Stimulated activated CD4-positive, alpha-beta T cell treated with anti-CD3 and anti-CD28 coated beads, Interleukin-2, amount 100 ng/mL, for 48 hours (primary cell): ENCODE data around the gene KPNB1.

Experiments
- DNase-seq, 2 donors: peaks; one replicate each; pipeline ENCODE4 v3.0.0-alpha.2; 2020

The KPNB1 gene

GRCh38 chr17:47698749-47699535 lies 49.2 kb downstream of the KPNB1 start:
- peak; percentile 89 to 90 for DNase-seq

GRCh38 chr17:47699536-47699840 lies 49.8 kb downstream of the KPNB1 start:
- DNase-seq, result no peak

DNA sequence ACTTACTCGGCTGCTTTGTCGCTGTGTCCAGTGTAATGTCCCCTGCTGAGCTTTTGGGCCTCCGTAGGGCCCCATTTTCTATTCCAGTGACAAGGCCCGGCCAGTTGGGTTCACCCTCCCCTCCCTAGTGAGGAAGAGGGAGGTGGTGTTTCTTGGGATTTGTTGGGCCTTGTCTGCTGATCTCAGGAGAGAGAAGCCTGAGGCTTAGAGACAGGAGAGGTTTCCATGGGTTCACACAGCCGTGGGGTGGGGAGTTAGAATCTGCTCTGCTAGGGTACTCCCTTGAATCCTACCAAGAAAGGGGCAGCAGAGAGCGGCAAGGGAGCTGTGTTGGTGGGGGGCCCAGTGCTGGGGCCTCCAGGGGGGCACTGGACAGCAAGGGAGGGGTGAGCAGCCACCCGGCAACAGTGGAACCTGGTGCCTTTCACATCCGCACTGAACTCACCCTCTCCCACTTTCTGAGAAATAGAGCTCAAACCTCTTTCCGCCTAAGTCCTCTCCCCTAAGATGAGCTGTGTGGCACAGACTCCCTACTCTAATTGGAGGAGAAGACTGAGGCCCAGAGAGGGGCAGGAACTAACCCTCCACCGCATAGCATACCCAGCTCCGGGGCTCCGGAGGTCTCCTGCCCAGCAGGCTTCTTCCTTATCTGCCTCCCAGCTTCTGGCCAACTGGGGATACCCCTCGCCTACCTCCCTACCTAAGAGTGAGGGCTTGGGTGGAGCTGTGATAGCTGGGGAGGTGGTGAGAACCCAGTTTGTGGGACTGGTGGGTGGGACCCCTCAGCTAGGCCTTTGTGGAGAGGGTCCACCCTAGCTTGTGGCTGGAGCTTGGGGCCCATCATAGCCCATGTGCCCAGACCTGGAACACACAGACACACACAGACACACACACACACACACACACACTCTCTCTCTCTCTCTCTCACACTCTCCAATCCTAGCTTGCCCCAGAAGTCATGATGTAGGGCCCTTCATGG lies 51.0 kb downstream of the KPNB1 start:
- no peak for DNase-seq

DNA sequence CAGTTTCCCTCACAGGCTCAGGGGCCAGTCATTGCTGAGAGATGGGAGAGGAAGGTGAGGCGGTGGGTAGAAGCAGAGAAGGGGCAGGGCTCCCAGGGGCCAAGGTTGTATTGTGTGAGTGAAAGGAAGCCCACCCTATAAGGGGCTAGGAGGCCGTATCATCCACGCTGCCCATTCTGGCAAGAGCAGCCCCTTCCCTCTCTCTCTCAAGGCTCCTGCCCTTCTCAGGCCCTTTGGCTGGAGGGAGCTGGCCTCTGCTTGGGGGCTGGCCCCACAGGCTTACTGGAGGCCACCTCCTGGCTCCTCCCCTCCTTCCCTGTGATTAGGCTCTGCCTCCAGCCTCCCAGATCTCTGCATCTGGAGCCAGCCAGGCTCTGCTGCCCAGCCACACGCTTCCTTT lies 51.9 kb downstream of the KPNB1 start:
- no peak for DNase-seq

DNA sequence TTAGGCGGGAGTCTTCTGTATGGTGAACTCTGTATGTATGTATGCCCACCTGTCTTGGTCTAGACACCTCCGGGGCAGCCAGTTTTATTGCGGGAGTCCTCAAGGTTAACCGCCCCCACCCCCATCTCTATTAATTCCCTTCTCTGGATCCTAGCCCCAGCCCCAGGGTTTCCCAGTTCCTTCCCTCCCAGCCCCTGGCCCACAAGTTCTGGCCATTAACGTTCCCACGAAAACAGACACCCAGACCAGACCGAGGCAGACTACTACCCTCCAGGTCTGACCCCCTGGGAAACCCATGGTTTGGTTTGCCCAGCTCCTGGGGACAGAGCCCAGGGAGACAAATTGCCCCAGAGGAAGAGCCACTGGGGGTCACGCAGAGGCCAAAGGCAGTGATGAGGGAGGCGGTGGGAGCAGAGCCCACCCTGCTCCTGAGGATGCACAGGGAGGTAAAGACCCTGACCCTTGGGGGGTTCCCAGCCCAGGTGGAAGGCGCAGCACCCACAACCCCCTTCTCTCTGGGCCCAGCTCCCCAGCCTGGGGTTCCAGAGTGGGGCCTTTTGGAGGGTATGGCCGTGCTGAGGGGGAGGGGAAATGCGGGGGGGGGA lies 52.8 kb downstream of the KPNB1 start:
- DNase-seq, result no peak

GRCh38 chr17:47703191-47703591 lies 53.5 kb downstream of the KPNB1 start:
- no peak for DNase-seq

GRCh38 chr17:47703671-47704070 lies 54.0 kb downstream of the KPNB1 start:
- DNase-seq, result no peak

- no peak for DNase-seq
These were observed 54.4 kb downstream of the KPNB1 start for GRCh38 chr17:47704116-47704515.

DNA sequence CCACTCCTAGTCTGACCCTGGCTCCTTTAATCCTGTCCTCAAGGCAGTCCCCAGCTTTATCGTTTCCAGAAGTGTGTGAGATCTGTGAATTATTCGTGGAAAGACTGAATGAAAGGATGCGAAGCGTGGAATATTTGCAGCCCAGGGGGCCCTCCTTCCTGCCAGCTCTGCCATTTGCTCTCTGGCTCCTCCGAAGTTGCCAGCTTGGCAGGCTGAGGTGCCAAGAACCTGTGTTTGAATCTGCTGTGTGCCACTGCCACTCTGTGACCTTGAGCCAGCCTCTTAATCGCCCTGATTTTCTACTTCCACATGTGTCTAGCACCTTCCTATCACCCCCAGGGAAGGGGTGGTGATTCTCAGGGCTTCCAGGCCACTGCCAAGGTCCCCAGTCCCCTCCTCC lies 55.0 kb downstream of the KPNB1 start:
- DNase-seq, result no peak

GRCh38 chr17:47705536-47706530 lies 56.1 kb downstream of the KPNB1 start:
- no peak for DNase-seq

GRCh38 chr17:47707056-47707804 lies 57.5 kb downstream of the KPNB1 start:
- DNase-seq, result no peak

- DNase-seq, result no peak
These were observed 58.2 kb downstream of the KPNB1 start for GRCh38 chr17:47707884-47708283.

- no peak for DNase-seq
These were observed 58.7 kb downstream of the KPNB1 start for GRCh38 chr17:47708312-47708863.

DNA sequence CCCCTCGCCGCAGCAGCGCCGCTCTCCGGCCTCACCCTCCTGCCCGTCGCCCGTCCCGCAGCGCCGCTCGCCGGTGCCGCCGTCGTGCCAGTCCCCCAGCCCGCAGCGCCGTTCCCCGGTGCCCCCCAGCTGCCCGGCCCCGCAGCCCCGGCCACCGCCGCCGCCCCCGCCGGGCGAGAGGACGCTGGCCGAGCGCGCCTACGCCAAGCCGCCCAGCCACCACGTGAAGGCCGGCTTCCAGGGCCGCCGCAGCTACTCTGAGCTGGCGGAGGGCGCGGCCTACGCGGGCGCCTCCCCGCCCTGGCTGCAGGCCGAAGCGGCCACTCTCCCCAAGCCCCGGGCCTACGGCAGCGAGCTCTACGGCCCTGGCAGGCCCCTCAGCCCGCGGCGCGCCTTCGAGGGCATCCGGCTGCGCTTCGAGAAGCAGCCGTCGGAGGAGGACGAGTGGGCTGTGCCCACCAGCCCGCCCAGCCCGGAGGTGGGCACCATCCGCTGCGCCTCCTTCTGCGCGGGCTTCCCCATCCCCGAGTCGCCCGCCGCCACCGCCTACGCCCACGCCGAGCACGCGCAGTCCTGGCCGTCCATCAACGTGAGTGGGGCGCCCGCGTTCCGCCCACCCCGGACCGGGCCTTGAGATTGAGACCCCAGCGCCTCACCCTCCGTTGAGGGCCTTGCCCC lies 59.3 kb downstream of the KPNB1 start:
- DNase-seq, result no peak

DNA sequence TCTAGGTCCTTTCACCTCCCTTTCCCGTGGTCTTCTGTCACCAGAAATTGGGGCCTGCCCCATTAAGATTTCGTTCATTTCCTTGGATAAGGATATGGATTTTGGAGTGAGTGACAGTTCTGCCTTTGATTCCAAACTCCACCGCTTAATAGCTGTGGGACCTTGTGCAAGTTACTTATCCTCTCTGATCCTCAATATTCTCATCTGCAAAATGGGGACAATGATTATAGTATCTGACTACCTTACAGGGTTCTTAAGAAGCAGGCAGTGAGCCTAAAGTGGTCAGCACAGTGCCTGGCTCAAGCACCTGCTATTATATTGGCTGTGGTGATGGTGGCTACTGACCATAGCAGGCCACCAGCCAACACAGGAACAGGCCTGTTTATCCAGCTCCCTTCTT lies 59.9 kb downstream of the KPNB1 start:
- DNase-seq, result no peak

GRCh38 chr17:47711366-47712099 lies 61.8 kb downstream of the KPNB1 start:
- no peak for DNase-seq

DNA sequence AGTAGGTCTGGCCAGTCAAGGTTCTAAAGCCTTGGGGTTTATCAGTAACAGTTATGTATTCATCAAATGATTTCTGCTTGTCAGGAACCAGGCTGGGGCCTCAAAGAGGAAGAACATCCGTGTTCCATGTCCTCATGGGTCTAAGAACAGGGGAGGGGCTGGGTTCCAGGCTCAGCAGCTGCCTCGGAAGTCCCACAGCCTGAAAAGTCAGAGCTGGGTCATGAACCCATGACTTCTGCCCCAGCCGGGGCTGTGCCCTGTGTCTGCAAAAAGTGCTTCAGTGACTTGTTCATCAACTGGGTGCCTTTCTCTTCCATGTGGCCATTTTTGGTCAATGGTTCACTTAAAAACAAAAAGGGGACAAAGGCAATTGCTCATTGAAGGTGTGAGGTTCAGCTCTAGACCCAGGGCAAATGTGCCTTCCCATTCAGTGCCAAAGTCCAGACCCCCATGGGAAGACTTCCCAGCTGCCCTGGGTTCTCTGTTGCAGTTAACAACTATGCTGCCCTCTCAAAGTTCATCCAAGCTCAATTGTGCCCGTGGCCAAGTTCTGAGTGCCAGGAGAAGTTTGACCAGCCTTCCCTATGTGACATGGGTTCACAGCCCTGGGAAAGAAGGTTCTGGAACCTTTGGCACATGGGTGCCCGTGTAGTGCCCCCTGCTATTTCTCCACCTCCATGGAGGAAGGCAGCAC lies 62.8 kb downstream of the KPNB1 start:
- no peak for DNase-seq

DNA sequence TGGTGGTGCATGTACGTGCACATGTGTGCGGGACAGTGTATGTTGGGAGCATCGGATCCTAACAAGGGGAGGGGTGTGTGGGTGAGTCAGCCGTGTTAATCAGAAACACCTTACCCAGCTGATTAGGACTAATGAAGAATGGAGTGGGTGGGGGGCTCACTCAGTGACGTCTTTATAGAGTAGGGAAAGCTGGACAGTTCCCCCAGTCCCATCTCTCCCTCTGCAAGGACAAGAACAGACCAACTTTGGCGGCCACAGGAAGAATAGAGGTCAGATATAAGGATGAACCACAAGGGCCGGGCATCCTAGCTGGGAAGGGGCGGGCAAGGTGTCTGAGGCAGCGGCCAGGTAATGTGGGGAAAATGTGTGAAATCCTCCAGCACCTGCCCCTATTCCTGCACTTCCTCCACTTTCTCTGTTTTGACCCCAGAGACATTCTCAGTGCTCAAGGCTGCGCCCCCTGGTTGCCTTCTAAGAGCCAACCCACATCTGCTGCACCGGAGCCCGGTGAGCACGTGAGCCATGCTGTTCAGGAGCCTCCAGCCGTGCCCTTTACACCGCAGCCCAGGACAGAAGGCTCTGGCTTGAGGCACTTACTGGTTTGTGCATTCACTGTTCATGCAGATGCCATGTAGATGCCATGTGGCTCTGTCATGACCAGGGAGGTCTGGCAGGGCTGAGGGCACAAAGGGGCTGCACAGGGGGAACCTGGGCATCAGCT lies 64.4 kb downstream of the KPNB1 start:
- no peak for DNase-seq
